ENCODE results near the gene LIMA1.

Gene LIMA1

DNA sequence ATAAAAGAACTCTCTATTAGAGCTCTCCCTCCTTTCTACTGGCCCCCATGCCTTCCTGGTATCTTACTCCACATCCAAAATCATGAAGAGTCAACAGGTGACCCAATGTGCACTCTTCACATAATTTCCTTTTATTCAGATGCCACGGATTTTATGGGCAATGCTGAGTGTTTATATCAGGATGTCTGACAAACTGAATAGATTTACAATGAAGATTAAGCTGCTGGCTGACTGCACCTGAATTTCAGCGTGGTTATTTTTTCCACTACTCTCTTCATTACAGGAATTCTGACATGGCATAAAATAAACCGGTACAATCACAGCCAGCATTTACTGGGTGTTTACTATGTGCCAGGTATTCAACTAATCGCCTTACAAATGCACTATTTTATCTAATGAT, 86.8 kb downstream of the LIMA1 start:
- no peak for DNase-seq (ENCODE audit: low read depth)
- no peak overlapping the region for H3K4me3 ChIP-seq (ENCODE audit: low read depth, low read length)
- TF ChIP-seq MYC (IDR thresholded peaks at IDR 0.05; ENCODE audit: low read depth, low read length) (no peak), POLR2A (IDR thresholded peaks at IDR 0.05; ENCODE audit: extremely low read depth, insufficient read length) (no peak)
- TF ChIP-seq, protein P1, sequence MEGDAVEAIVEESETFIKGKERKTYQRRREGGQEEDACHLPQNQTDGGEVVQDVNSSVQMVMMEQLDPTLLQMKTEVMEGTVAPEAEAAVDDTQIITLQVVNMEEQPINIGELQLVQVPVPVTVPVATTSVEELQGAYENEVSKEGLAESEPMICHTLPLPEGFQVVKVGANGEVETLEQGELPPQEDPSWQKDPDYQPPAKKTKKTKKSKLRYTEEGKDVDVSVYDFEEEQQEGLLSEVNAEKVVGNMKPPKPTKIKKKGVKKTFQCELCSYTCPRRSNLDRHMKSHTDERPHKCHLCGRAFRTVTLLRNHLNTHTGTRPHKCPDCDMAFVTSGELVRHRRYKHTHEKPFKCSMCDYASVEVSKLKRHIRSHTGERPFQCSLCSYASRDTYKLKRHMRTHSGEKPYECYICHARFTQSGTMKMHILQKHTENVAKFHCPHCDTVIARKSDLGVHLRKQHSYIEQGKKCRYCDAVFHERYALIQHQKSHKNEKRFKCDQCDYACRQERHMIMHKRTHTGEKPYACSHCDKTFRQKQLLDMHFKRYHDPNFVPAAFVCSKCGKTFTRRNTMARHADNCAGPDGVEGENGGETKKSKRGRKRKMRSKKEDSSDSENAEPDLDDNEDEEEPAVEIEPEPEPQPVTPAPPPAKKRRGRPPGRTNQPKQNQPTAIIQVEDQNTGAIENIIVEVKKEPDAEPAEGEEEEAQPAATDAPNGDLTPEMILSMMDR (IDR thresholded peaks at IDR 0.05; ENCODE audit: low read depth, low read length), result no peak
- TF ChIP-seq, protein P2, sequence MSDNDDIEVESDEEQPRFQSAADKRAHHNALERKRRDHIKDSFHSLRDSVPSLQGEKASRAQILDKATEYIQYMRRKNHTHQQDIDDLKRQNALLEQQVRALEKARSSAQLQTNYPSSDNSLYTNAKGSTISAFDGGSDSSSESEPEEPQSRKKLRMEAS (IDR thresholded peaks at IDR 0.05; ENCODE audit: low read depth, low read length), result no peak

DNA sequence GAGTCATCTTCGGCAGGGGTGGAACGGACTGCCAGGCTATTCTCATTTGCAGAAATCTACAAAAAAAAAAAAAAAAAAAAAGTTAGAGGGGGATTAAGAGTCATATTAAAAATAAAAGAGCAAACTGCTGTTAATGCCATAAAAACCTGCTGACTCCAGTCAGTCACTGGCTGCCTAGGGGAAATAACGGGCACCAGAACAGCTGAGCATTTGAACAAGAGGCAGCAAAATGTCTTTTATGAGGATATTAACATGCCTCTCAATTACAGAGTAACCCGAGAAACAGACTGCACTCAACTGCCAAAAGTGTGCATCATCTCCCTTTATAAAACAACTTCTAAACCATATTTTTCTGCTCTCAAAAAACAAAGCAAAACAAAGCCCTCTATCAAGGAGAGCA, 87.5 kb downstream of the LIMA1 start:
- no peak for DNase-seq (ENCODE audit: low read depth)
- TF ChIP-seq MYC (IDR thresholded peaks at IDR 0.05; ENCODE audit: low read depth, low read length), result no peak
- TF ChIP-seq, protein P2 (IDR thresholded peaks at IDR 0.05; ENCODE audit: low read depth, low read length), result no peak
- TF ChIP-seq, protein P1 (IDR thresholded peaks at IDR 0.05; ENCODE audit: low read depth, low read length), result no peak
- no peak for TF ChIP-seq POLR2A (IDR thresholded peaks at IDR 0.05; ENCODE audit: extremely low read depth, insufficient read length)
- H3K4me3 ChIP-seq (ENCODE audit: low read depth, low read length), result no peak overlapping the region

DNA sequence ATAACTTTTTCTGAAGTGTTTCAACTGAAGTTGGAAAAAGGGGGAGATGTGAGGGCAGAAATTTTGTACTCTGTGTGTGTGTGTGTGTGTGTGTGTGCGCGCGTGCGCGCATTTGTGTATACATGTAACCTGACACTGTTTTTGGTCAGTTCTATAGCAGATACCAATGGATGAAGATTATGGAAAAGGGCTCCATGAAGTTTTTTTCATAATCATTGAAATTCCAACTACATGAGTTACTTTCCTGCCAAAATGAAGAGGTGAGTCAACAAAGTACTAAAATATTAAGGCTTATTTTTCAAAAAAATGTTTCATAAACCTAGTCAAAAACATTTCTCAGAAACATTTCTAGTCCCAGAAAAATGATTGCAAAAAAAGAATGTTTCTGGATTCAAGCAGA, 90.4 kb downstream of the LIMA1 start:
- no peak for DNase-seq (ENCODE audit: low read depth)
- no peak overlapping the region for H3K4me3 ChIP-seq (ENCODE audit: low read depth, low read length)

DNA sequence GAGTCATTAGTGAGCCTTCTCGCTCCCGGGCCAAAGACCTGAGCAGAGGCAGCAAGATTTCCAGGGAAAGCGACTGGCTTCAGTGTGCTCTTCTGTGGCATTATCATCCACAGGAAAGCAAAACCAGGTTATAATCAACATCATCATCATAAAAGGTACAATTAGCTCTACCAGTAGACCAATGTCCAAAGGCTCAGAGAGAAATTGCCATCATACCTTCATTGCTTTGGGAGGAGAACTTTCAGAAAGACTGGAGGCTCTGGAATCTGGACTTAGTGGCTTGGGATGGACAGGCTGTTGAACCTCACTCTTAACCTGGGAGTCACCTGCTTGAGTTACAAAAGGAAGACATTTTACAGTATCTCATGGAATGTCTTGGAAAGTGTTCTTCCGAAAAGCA, 91.1 kb downstream of the LIMA1 start:
- TF ChIP-seq POLR2A (IDR thresholded peaks at IDR 0.05; ENCODE audit: extremely low read depth, insufficient read length), result no peak
- no peak for TF ChIP-seq MYC (IDR thresholded peaks at IDR 0.05; ENCODE audit: low read depth, low read length)
- TF ChIP-seq, protein P1 (IDR thresholded peaks at IDR 0.05; ENCODE audit: low read depth, low read length), result no peak
- TF ChIP-seq, protein P2 (IDR thresholded peaks at IDR 0.05; ENCODE audit: low read depth, low read length), result no peak
- H3K4me3 ChIP-seq (ENCODE audit: low read depth, low read length), result no peak overlapping the region

More for the DNA sequence above, 90.4 kb downstream of the LIMA1 start:
- no peak for TF ChIP-seq MYC (IDR thresholded peaks at IDR 0.05; ENCODE audit: low read depth, low read length)
- TF ChIP-seq, protein P2 (IDR thresholded peaks at IDR 0.05; ENCODE audit: low read depth, low read length), result no peak
- TF ChIP-seq POLR2A (IDR thresholded peaks at IDR 0.05; ENCODE audit: extremely low read depth, insufficient read length), result no peak
- TF ChIP-seq, protein P1 (IDR thresholded peaks at IDR 0.05; ENCODE audit: low read depth, low read length), result no peak

DNA sequence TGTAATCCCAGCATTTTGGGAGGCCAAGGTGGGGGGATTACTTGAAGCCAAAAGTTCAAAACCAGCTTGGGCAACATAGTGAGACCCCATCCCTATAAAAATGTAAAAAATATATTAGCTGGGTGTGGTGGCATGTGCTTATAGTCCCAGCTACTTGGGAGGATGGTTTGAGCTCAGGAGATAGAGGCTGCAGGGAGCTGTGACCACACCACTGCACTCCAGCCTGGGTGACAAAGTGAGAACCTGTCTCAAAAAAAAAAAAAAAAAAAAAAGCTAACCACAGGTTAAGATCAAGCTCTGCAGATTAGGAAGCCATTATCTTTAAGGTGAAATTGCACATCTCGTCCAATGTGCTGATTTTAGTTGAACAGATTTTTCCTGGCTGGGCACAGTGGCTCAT, 92.5 kb downstream of the LIMA1 start:
- TF ChIP-seq, protein P2 (IDR thresholded peaks at IDR 0.05; ENCODE audit: low read depth, low read length), result no peak
- TF ChIP-seq MYC (IDR thresholded peaks at IDR 0.05; ENCODE audit: low read depth, low read length), result no peak
- no peak for TF ChIP-seq POLR2A (IDR thresholded peaks at IDR 0.05; ENCODE audit: extremely low read depth, insufficient read length)
- TF ChIP-seq, protein P1 (IDR thresholded peaks at IDR 0.05; ENCODE audit: low read depth, low read length), result no peak

More for the DNA sequence above, 91.1 kb downstream of the LIMA1 start:
- no peak for DNase-seq (ENCODE audit: low read depth)

More for the DNA sequence above, 92.5 kb downstream of the LIMA1 start:
- H3K4me3 ChIP-seq (ENCODE audit: low read depth, low read length), result no peak overlapping the region
- no peak for DNase-seq (ENCODE audit: low read depth)

Data from NB4 (cell line).